Keratinocyte (primary cell): ENCODE data around the gene CLDN14. TPM values are rescaled to one million over a fixed set of nuclear protein-coding genes. Genes with fewer than 3 reads are reported as not detected.

Experiments used
- DNase-seq: peaks from one replicate; pipeline ENCODE4 v3.0.0-alpha.2; 2011; ENCODE audit warnings: low read depth, missing footprints, low spot score
- FAIRE-seq: peaks from 2 replicates; lab custom pipeline; 2011; peaks lifted over from hg19 to GRCh38; lab: Jason Lieb, UNC
- H2AFZ ChIP-seq: 2 replicates; pipeline ENCODE4 v1.6.0; 2012; ENCODE audit warnings: low read length, control low read depth, inconsistent platforms; ENCODE audit not compliant: control insufficient read depth
- H3K27ac ChIP-seq: 2 replicates; pipeline ENCODE4 v1.5.1; 2011; ENCODE audit warnings: low read length; ENCODE audit not compliant: control insufficient read depth, insufficient read depth
- H3K27me3 ChIP-seq: 3 replicates; pipeline ENCODE4 v1.6.0; 2011; ENCODE audit warnings: low read length; ENCODE audit not compliant: control insufficient read depth, insufficient read depth; ENCODE audit errors: extremely low read depth
- H3K36me3 ChIP-seq, 2 experiments: 2 replicates in 1 of 2; 3 replicates in 1 of 2; pipeline ENCODE4 v1.5.1; 2011; ENCODE audit warnings: low read length in 2 of 2, mild to moderate bottlenecking in 1 of 2; ENCODE audit not compliant: control insufficient read depth in 2 of 2, insufficient read depth in 2 of 2; ENCODE audit errors: extremely low read depth in 1 of 2
- H3K4me1 ChIP-seq: 3 replicates; pipeline ENCODE4 v1.5.1; 2011; ENCODE audit warnings: low read length; ENCODE audit not compliant: control insufficient read depth, insufficient read depth; ENCODE audit errors: extremely low read depth
- H3K4me2 ChIP-seq: 3 replicates; pipeline ENCODE4 v1.6.0; 2011; ENCODE audit warnings: low read depth, low read length; ENCODE audit not compliant: control insufficient read depth, insufficient read depth; ENCODE audit errors: extremely low read depth
- H3K4me3 ChIP-seq, 3 experiments: fragments of 200-600 bp in 1 of 3; sonication (generic) in 1 of 3; 2 replicates in 2 of 3; 3 replicates in 1 of 3; pipeline ENCODE4 v1.5.1; 2011 to 2016; ENCODE audit warnings: low read length in 3 of 3, mild to moderate bottlenecking in 3 of 3, control low read depth in 2 of 3, inconsistent platforms in 1 of 3, low read depth in 1 of 3, mixed read lengths in 1 of 3, mixed run types in 1 of 3, moderate library complexity in 1 of 3; ENCODE audit not compliant: control insufficient read depth in 2 of 3, insufficient read depth in 2 of 3; ENCODE audit errors: extremely low read depth in 1 of 3
- H3K79me2 ChIP-seq: 2 replicates; pipeline ENCODE4 v1.6.0; 2012; ENCODE audit warnings: low read length; ENCODE audit not compliant: control insufficient read depth, insufficient read depth
- H3K9ac ChIP-seq: 3 replicates; pipeline ENCODE4 v1.6.0; 2011; ENCODE audit warnings: low read length; ENCODE audit not compliant: control insufficient read depth, insufficient read depth; ENCODE audit errors: extremely low read depth
- H3K9me1 ChIP-seq: 3 replicates; pipeline ENCODE4 v1.6.0; 2011; ENCODE audit warnings: low read length; ENCODE audit not compliant: control insufficient read depth, insufficient read depth; ENCODE audit errors: extremely low read depth
- H3K9me3 ChIP-seq: 2 replicates; pipeline ENCODE4 v1.5.1; 2012; ENCODE audit warnings: low read depth, low read length; ENCODE audit not compliant: control insufficient read depth
- H4K20me1 ChIP-seq: 3 replicates; pipeline ENCODE4 v1.6.0; 2011; ENCODE audit warnings: low read length; ENCODE audit not compliant: control insufficient read depth, insufficient read depth; ENCODE audit errors: extremely low read depth
- EZH2 ChIP-seq: IDR thresholded peaks from one replicate; pipeline ENCODE4 v1.6.1; 2012; ENCODE audit warnings: inconsistent platforms, mild to moderate bottlenecking, low read length, moderate library complexity
- dilution Hi-C: fragments of 300-500 bp; cut with MboI; formaldehyde crosslinking; loops from one replicate; pipeline ENCODE4 v1.7.0; 2020; ENCODE audit warnings: low sequenced_read_pairs; ENCODE audit not compliant: extremely low pct_ligation_motif_present
- polyA plus RNA-seq, 5 experiments: library from polyadenylated mRNA; depleted of rRNA in 3 of 5; stranded (reverse) in 3 of 5; stranded (forward) in 1 of 5; unstranded in 1 of 5; fragments of >200 nt; gene quantifications; 1 replicate in 1 of 5; 2 replicates in 3 of 5; 3 replicates in 1 of 5; pipeline versions ENCODE4 v1.2.1 to v1.2.3, GENCODE V29; 2011 to 2012; ENCODE audit warnings: missing spikeins in 2 of 5, low read depth in 1 of 5, low replicate concordance in 1 of 5
- TF ChIP-seq, protein P1 (sequence below), 3 experiments: IDR thresholded peaks in 1 of 3; conservative IDR thresholded peaks in 1 of 3; optimal IDR thresholded peaks in 1 of 3; 2 replicates in 2 of 3; 3 replicates in 1 of 3; pipeline versions ENCODE3 to v1.5.1; 2011; ENCODE audit warnings: low read length in 3 of 3, mild to moderate bottlenecking in 3 of 3, moderate library complexity in 2 of 3, control low read depth in 1 of 3, inconsistent platforms in 1 of 3; ENCODE audit not compliant: insufficient read depth in 2 of 3; ENCODE audit errors: extremely low read depth in 1 of 3

Gene CLDN14
- polyA plus RNA-seq, 1 donor (not counting 4 experiments of a cell fraction or from before 2014, with no cell fraction given) = not detected

DNA sequence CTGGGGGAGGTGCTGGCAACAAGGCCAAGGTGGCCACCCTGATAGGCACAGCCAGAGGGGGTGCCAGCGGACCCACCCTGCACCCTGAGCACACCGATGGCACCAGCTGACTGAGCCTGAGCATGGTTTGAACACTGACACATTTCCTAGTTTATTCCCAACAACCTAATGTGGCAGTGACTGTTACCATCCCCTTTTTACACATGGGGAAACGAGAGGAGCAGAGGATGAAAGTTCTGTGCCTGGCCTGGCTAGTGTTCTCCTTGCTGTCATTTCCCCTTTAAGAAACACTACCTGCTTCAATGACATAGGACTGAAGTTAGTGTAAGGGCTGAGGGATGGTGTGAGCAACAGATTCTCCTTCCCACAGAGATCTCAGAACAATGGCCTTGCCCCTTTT is 15.3 kb downstream of the CLDN14 start:
- dilution Hi-C loops = no loop called here
- no peak overlapping the region for H3K4me2 ChIP-seq
- no peak for DNase-seq
- no peaks in the 10 kb centered on the region for H4K20me1 ChIP-seq
- H3K9me1 ChIP-seq = no peaks in the 10 kb centered on the region
- H3K4me1 ChIP-seq = peaks cover 16% of the 10 kb centered on the region
- no peaks in the 10 kb centered on the region for H3K9me3 ChIP-seq
- no peak overlapping the region for H3K4me3 ChIP-seq
- no peaks in the 10 kb centered on the region for H3K27me3 ChIP-seq
- H3K36me3 ChIP-seq = no peaks in the 10 kb centered on the region
- H3K79me2 ChIP-seq = no peaks in the 10 kb centered on the region
- no peak for FAIRE-seq
- H3K27ac ChIP-seq = no peak overlapping the region
- no peak overlapping the region for H2AFZ ChIP-seq
- no peak overlapping the region for H3K9ac ChIP-seq
- no peak for TF ChIP-seq EZH2
- TF ChIP-seq, protein P1, sequence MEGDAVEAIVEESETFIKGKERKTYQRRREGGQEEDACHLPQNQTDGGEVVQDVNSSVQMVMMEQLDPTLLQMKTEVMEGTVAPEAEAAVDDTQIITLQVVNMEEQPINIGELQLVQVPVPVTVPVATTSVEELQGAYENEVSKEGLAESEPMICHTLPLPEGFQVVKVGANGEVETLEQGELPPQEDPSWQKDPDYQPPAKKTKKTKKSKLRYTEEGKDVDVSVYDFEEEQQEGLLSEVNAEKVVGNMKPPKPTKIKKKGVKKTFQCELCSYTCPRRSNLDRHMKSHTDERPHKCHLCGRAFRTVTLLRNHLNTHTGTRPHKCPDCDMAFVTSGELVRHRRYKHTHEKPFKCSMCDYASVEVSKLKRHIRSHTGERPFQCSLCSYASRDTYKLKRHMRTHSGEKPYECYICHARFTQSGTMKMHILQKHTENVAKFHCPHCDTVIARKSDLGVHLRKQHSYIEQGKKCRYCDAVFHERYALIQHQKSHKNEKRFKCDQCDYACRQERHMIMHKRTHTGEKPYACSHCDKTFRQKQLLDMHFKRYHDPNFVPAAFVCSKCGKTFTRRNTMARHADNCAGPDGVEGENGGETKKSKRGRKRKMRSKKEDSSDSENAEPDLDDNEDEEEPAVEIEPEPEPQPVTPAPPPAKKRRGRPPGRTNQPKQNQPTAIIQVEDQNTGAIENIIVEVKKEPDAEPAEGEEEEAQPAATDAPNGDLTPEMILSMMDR (optimal IDR thresholded peaks at IDR 0.05 in 1 of 3, IDR thresholded peaks at IDR 0.05 in 1 of 3, conservative IDR thresholded peaks at IDR 0.05 in 1 of 3; ENCODE audit: extremely low read depth in 1 of 3, insufficient read depth in 2 of 3, low read length in 3 of 3) = no peak

DNA sequence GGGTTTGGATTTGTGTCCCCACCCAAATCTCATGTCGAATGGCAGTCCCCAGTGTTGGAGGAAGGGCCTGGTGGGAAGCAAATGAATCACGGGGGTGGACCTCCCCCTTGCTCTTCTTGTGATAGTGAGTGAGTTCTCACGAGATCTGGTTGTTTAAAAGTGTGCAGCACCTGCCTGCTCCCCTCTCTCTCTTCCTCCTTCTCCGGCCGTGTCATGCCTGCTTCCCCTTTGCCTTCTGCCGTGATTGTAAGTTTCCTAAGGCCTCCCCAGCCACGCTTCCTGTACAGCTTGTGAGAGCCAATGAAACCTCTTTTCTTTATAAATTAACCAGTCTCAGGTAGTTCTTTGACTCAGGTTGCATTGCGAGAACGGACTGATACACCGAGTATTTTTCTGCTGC is 15.9 kb downstream of the CLDN14 start:
- DNase-seq = no peak
- no peaks in the 10 kb centered on the region for H3K27me3 ChIP-seq
- H3K4me1 ChIP-seq = peaks cover 16% of the 10 kb centered on the region
- no peaks in the 10 kb centered on the region for H4K20me1 ChIP-seq
- no peak overlapping the region for H3K4me2 ChIP-seq
- H3K9me1 ChIP-seq = no peaks in the 10 kb centered on the region
- H2AFZ ChIP-seq = no peak overlapping the region
- H3K9me3 ChIP-seq = no peaks in the 10 kb centered on the region
- H3K79me2 ChIP-seq = no peaks in the 10 kb centered on the region
- no peak overlapping the region for H3K27ac ChIP-seq
- H3K4me3 ChIP-seq = no peak overlapping the region
- dilution Hi-C loops = no loop called here
- H3K36me3 ChIP-seq = no peaks in the 10 kb centered on the region
- FAIRE-seq = no peak
- H3K9ac ChIP-seq = no peak overlapping the region
- TF ChIP-seq EZH2 = no peak
- TF ChIP-seq, protein P1 (optimal IDR thresholded peaks at IDR 0.05 in 1 of 3, IDR thresholded peaks at IDR 0.05 in 1 of 3, conservative IDR thresholded peaks at IDR 0.05 in 1 of 3; ENCODE audit: extremely low read depth in 1 of 3, insufficient read depth in 2 of 3, low read length in 3 of 3) = no peak
